Measurements from ENCODE around the gene CCDC70. TPM values are rescaled to one million over a fixed set of nuclear protein-coding genes. Genes with fewer than 3 reads are reported as not detected.

The CCDC70 gene
- total and polyA plus RNA-seq, 12 donors = not detected

GRCh38 chr13:51819544-51819943 lies 42.2 kb upstream of the CCDC70 start:
- WGBS, 2 donors = 70 to 75% methylated on average over 3 of the region's 3 CpGs
- no peak for TF ChIP-seq CTCF (IDR thresholded peaks at IDR 0.05)
- intact Hi-C loops (cut with DNase I) = loop anchor here in 7 of 10 donors (5.0 to 10.0 kb wide), 4 partner anchors 175 to 308 kb away; partner anchors contain the start of genes NEK5 (in 6 of the 7), ALG11 (in 1 of the 7) and ATP7B (in 1 of the 7)
- no peaks in the 10 kb centered on the region for H3K9me3 ChIP-seq
- no peak overlapping the region for H3K4me3 ChIP-seq
- ATAC-seq (no peak), DNase-seq (no peak)
- no peaks in the 10 kb centered on the region for H3K27me3 ChIP-seq
- H3K4me1 ChIP-seq = peaks cover 4 to 67% (median 26%) of the 10 kb centered on the region in 9 donors
- H3K36me3 ChIP-seq = no peaks in the 10 kb centered on the region
- H3K27ac ChIP-seq = peak overlapping the region in 6 of 10 donors; percentile 52 to 83 (median 68)

- DNase-seq (no peak), ATAC-seq (no peak)
- Histone ChIP-seq H3K27me3 (no peaks in the 10 kb centered on the region), H3K27ac (peak overlapping the region in 5 of 10 donors; percentile 13 to 83 (median 67)), H3K4me3 (no peak overlapping the region), H3K4me1 (peaks cover 4 to 68% (median 31%) of the 10 kb centered on the region in 9 donors), H3K36me3 (no peaks in the 10 kb centered on the region), H3K9me3 (no peaks in the 10 kb centered on the region)
- 83 to 89% methylated on average over 4 of the region's 4 CpGs for WGBS, 2 donors
- intact Hi-C loops (cut with DNase I) = no loop called here
- no peak for TF ChIP-seq CTCF (IDR thresholded peaks at IDR 0.05)
Observed at GRCh38 chr13:51820016-51820597, 41.7 kb upstream of the CCDC70 start.

DNA sequence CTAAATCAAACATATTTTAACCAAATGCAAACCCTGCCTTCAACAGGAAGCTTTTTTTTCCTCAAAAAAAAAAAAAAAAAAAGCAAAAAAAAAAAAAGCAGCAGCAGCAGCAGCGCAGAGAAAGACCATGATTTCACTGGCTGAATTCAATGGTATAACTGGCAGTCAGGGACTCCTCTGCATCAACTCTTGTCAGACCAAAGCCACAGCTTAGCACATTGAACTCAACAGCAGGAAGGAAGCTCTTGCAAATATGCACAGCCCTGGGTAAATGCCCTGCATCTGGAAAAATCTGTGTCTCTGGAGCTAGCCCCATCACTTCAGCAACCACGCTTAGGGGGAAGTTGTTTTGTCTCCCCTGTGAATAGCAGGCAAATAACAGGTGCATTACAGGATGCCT lies 40.2 kb upstream of the CCDC70 start:
- no peaks in the 10 kb centered on the region for H3K36me3 ChIP-seq
- H3K4me3 ChIP-seq = no peak overlapping the region
- peak overlapping the region in 2 of 10 donors; percentile 67 to 77 for H3K27ac ChIP-seq
- WGBS, 2 donors = 60 to 82% methylated on average over 2 of the region's 2 CpGs
- H3K4me1 ChIP-seq = peaks cover 6 to 76% (median 42%) of the 10 kb centered on the region in 9 donors
- DNase-seq (no peak), ATAC-seq (no peak)
- TF ChIP-seq CTCF (IDR thresholded peaks at IDR 0.05) = no peak
- H3K9me3 ChIP-seq = no peaks in the 10 kb centered on the region
- intact Hi-C loops (cut with DNase I) = no loop called here
- no peaks in the 10 kb centered on the region for H3K27me3 ChIP-seq

- Histone ChIP-seq H3K9me3 (no peaks in the 10 kb centered on the region), H3K36me3 (no peaks in the 10 kb centered on the region), H3K27me3 (no peaks in the 10 kb centered on the region), H3K4me1 (peaks cover 8 to 83% (median 48%) of the 10 kb centered on the region in 9 donors), H3K4me3 (no peak overlapping the region), H3K27ac (peak overlapping the region in 3 of 10 donors; percentile 30 to 77 (median 67))
- no peak for ATAC-seq
- intact Hi-C loops (cut with DNase I) = no loop called here
- DNase-seq = no peak
- WGBS, 2 donors = 83 to 84% methylated on average over 13 of the region's 13 CpGs
- TF ChIP-seq CTCF (IDR thresholded peaks at IDR 0.05) = no peak
Observed at GRCh38 chr13:51822106-51822815, 39.5 kb upstream of the CCDC70 start.
